ENCODE measurements around the gene TPSB2. TPM values are rescaled to one million over a fixed set of nuclear protein-coding genes. Genes with fewer than 3 reads are reported as not detected.

TPSB2 gene
- total RNA-seq, 1 donor from 2014 or later: 22.1 TPM

GRCh38 chr16:1221628-1222552 lies 8.1 kb downstream of the TPSB2 start:
- DNase-seq (ENCODE audit: low spot score): no peak

DNA sequence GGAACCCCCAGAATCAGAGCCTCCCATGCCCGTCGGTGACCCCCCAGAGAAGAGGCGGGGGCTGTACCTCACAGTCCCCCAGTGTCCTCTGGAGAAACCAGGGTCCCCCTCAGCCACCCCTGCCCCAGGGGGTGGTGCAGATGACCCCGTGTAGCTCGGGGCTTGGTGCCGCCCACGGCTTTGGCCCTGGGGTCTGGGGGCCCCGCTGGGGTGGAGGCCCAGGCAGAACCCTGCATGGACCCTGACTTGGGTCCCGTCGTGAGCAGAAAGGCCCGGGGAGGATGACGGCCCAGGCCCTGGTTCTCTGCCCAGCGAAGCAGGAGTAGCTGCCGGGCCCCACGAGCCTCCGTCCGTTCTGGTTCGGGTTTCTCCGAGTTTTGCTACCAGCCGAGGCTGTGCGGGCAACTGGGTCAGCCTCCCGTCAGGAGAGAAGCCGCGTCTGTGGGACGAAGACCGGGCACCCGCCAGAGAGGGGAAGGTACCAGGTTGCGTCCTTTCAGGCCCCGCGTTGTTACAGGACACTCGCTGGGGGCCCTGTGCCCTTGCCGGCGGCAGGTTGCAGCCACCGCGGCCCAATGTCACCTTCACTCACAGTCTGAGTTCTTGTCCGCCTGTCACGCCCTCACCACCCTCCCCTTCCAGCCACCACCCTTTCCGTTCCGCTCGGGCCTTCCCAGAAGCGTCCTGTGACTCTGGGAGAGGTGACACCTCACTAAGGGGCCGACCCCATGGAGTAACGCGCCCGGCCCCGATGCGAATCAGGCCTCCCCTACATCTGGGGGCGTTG lies 8.9 kb downstream of the TPSB2 start:
- DNase-seq (ENCODE audit: low spot score): no peak

GRCh38 chr16:1220098-1220728 lies 9.8 kb downstream of the TPSB2 start:
- no peak for DNase-seq (ENCODE audit: low spot score)

GRCh38 chr16:1218930-1219611 lies 10.9 kb downstream of the TPSB2 start:
- no peak for DNase-seq (ENCODE audit: low spot score)

DNA sequence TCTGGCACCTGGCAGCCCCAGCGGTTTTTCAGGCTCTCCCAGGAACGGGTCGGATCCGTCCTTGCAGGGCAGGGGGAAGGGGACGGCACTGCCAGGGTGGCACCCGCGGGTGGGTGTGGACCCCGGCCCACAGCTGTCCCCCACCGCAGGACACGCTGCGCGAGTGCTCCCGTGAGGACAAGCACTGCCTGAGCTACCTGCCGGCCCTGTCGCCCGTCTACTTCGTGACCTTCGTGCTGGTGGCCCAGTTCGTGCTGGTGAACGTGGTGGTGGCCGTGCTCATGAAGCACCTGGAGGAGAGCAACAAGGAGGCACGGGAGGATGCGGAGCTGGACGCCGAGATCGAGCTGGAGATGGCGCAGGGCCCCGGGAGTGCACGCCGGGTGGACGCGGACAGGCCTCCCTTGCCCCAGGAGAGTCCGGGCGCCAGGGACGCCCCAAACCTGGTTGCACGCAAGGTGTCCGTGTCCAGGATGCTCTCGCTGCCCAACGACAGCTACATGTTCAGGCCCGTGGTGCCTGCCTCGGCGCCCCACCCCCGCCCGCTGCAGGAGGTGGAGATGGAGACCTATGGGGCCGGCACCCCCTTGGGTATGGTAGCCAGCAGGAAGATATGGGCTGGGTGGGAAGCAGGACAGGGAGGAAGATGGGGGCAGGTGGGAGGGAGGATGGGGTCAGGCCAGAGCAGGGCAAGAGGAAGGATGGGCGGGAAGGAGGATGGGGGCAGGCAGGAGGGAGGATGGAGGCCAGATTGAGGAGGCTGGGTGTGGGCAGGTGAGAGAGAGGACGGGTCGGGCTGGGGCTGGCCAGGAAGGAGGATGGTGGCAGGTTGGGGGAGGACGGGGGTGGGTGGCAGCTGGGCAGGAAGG lies 11.7 kb downstream of the TPSB2 start:
- no peak for DNase-seq (ENCODE audit: low spot score)

- no peak for DNase-seq (ENCODE audit: low spot score)
Measured at GRCh38 chr16:1217526-1217925, 12.5 kb downstream of the TPSB2 start.

GRCh38 chr16:1216681-1217400 lies 13.1 kb downstream of the TPSB2 start:
- DNase-seq (ENCODE audit: low spot score): no peak

GRCh38 chr16:1216296-1216619 lies 13.7 kb downstream of the TPSB2 start:
- no peak for DNase-seq (ENCODE audit: low spot score)

DNA sequence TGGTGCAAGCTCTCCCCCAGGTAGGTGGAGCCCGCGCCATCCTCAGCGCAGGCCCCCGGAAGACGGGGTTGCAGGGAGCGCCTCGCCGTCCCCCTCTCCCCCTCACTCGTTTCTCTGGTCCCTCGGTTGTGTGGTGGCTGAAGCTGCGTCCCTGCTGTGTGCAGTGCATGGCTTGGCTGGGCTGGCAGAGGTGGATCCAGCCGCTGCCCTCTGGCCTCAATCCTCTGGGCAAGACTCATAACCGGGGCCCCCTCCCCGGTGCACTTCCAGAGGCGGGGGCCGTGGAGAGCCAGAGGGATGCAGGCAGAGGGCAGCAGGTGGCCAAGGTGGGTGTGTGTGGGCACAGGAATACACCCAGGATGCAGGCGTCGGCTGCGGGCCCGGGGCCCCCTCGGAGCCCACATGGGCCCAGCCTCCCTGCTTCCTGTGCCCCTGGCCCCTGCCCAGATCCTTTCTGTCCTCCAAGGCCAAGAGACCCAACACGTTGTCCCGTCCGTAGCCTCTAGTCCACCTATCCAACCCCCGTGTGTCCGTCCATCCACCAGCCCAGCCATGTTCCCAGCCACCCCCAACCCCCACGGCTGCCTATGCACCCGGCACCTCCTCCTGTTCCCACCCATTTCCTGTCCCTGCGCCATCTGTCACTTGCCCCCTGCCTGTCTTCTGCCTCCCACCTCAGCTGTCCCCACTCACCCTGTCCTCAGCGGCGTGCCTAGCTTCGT lies 14.2 kb downstream of the TPSB2 start:
- DNase-seq (ENCODE audit: low spot score): no peak

DNA sequence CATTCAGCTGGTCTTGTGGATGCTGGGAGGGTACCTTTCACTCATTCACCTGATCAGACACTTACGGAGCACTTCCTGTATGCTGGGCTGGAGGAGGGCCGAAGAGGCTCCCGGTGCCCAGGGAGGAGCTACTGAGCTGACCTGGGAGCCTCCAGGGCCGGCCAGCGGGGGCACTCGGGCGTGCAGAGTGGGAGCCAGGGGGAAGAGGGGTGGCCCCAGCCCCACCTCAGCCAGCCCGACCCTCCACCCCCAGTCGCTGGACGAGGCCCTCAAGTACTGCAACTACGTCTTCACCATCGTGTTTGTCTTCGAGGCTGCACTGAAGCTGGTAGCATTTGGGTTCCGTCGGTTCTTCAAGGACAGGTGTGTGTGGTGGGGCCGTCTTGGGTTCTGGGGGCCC lies 15.3 kb downstream of the TPSB2 start:
- DNase-seq (ENCODE audit: low spot score): no peak

DNA sequence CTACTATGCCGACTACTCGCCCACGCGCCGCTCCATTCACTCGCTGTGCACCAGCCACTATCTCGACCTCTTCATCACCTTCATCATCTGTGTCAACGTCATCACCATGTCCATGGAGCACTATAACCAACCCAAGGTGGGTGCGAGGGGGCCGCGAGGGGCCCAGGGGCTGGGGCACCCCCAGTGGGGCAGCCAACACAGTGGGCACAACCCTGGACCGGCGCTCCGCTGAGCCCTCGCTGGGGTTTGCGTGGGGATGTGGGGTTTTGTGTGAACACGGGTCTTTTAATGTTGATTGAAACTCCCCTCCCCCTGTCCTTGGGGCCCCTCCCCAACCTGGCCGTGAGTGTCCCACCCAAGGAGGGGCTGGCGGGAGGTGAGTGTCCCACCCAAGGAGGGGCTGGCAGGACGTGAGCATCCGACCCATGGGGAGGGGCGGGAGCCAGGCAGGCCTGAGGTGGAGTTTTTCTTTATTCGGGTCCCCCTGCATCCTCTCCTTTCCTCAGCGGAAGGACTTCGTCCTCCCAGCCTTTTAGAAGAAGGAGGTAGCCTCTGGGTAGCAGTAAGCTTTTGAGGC lies 16.1 kb downstream of the TPSB2 start:
- DNase-seq (ENCODE audit: low spot score): no peak

DNA sequence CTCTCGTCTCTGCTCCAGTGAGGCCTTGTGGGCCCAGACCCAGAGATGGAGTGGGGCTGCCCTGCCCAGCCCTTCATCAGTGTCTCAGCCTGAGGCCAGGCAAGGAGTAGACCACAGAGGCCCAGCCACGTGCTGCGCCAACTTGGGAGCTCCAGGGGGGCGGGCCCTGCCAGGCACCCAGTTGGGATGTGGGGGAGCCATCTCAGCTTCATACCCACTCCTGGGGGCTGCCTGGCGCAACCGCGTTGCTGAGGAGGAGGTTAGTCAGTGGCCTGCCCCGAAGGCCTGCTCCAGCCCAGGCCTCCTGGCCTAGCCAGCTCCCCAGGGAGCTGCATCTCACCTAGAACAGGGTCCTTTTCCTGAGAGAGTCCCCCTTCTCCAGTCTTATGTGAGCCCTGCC lies 16.8 kb downstream of the TPSB2 start:
- no peak for DNase-seq (ENCODE audit: low spot score)

DNA sequence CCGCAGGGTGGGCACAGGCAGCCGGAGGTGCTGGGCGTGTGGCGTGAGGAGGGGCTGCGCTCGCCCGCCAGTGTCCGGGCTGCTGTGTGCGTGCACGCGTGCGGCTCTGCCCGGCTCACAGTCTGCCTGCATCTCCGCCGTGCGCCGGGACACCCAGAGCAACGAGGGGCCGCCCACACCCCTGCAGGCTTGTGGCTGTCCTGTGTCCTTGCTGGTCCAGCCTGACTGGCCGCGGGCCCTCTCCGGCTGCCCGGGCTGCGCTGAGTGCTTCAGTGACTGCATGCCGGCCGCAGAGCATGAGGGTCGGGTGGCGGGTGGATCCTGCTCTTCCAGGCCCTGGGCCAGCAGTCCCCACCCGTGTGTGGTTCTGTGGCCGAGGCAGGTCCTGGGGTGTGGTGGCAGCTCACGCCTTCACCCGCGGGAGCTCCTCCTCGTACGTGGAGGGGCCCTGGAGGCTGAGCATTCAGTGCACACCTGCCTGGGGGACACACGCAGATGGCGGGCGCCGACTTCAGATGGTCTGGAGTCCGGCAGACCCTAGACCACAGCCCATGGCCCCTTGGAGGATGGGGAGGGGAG lies 17.3 kb downstream of the TPSB2 start:
- no peak for DNase-seq (ENCODE audit: low spot score)

- DNase-seq (ENCODE audit: low spot score): no peak
Measured at GRCh38 chr16:1211451-1212268, 18.3 kb downstream of the TPSB2 start.

- no peak for DNase-seq (ENCODE audit: low spot score)
Measured at GRCh38 chr16:1210461-1210860, 19.5 kb downstream of the TPSB2 start.

GRCh38 chr16:1209081-1209480 lies 20.9 kb downstream of the TPSB2 start:
- DNase-seq (ENCODE audit: low spot score): no peak

- DNase-seq (ENCODE audit: low spot score): no peak
Measured at GRCh38 chr16:1208239-1208830, 21.6 kb downstream of the TPSB2 start.
